ENCODE results near the gene ABCC4.

ABCC4 gene

GRCh38 chr13:95301183-95301967 is at the start of gene ABCC4:
TSS of gene ABCC4 (minus strand) at chr13:95301451. CDS start at chr13:95301314, 137 bp downstream.
- TF ChIP-seq CTCF (IDR thresholded peaks at IDR 0.05; ENCODE audit: extremely low read depth, missing control alignments) = no peak

GRCh38 chr13:95349267-95349666 is 48.0 kb upstream of the ABCC4 start:
- no peak for DNase-seq (ENCODE audit: low spot score)
- TF ChIP-seq CTCF (IDR thresholded peaks at IDR 0.05; ENCODE audit: extremely low read depth, missing control alignments) = no peak

More at GRCh38 chr13:95301183-95301967, at the start of gene ABCC4:
- peak; percentile 96 for DNase-seq (ENCODE audit: low spot score)

- DNase-seq (ENCODE audit: low spot score) = no peak
These were observed 42.7 kb upstream of the ABCC4 start for GRCh38 chr13:95343944-95344343.

GRCh38 chr13:95341441-95341840 is 40.2 kb upstream of the ABCC4 start:
- no peak for DNase-seq (ENCODE audit: low spot score)
- no peak for TF ChIP-seq CTCF (IDR thresholded peaks at IDR 0.05; ENCODE audit: extremely low read depth, missing control alignments)

More at GRCh38 chr13:95343944-95344343, 42.7 kb upstream of the ABCC4 start:
- TF ChIP-seq CTCF (IDR thresholded peaks at IDR 0.05; ENCODE audit: extremely low read depth, missing control alignments) = no peak

GRCh38 chr13:95338905-95339304 is 37.7 kb upstream of the ABCC4 start:
- TF ChIP-seq CTCF (IDR thresholded peaks at IDR 0.05; ENCODE audit: extremely low read depth, missing control alignments) = no peak
- no peak for DNase-seq (ENCODE audit: low spot score)

GRCh38 chr13:95337597-95337996 is 36.3 kb upstream of the ABCC4 start:
- DNase-seq (ENCODE audit: low spot score) = no peak
- TF ChIP-seq CTCF (IDR thresholded peaks at IDR 0.05; ENCODE audit: extremely low read depth, missing control alignments) = no peak

- no peak for TF ChIP-seq CTCF (IDR thresholded peaks at IDR 0.05; ENCODE audit: extremely low read depth, missing control alignments)
- no peak for DNase-seq (ENCODE audit: low spot score)
These were observed 34.4 kb upstream of the ABCC4 start for GRCh38 chr13:95335667-95336066.

All from GM20000 (cell line).